Neural cell (in vitro differentiated cells): ENCODE results near the gene VSIG8.

Experiments
- EZH2 ChIP-seq: fragments of 200-600, 300-800 bp; shearing (Covaris generic), sonication (generic); IDR thresholded peaks from 2 replicates; pipeline ENCODE4 v1.6.1; 2014; ENCODE audit warnings: antibody characterized with exemption, low read length, borderline replicate concordance, mild to moderate bottlenecking; ENCODE audit not compliant: insufficient read depth, poor library complexity, severe bottlenecking
- MXI1 ChIP-seq: fragments of 450-650 bp; conservative IDR thresholded peaks from 2 replicates; pipeline ENCODE4 v1.6.1; 2014; ENCODE audit warnings: antibody characterized with exemption, mild to moderate bottlenecking; ENCODE audit not compliant: poor library complexity, severe bottlenecking
- POLR2AphosphoS5 ChIP-seq: IDR thresholded peaks from 2 replicates; pipeline ENCODE4 v1.6.1; 2012
- RAD21 ChIP-seq: fragments of 450-650 bp; conservative IDR thresholded peaks from 2 replicates; pipeline ENCODE4 v1.6.1; 2014; ENCODE audit warnings: antibody characterized with exemption, mild to moderate bottlenecking, moderate library complexity
- SMC3 ChIP-seq: fragments of 450-650 bp; conservative IDR thresholded peaks from 2 replicates; pipeline ENCODE4 v1.6.1; 2014; ENCODE audit warnings: antibody characterized with exemption, mild to moderate bottlenecking, moderate library complexity; ENCODE audit not compliant: poor library complexity
- TF ChIP-seq, protein P1 (sequence below): fragments of 450-650 bp; IDR thresholded peaks from 2 replicates; pipeline ENCODE4 v1.5.1; 2014; ENCODE audit warnings: antibody characterized with exemption, mild to moderate bottlenecking, moderate library complexity; ENCODE audit not compliant: poor library complexity, severe bottlenecking

- TF ChIP-seq RAD21 (no peak), EZH2 (no peak), POLR2AphosphoS5 (no peak), SMC3 (no peak), MXI1 (no peak)
- TF ChIP-seq, protein P1, sequence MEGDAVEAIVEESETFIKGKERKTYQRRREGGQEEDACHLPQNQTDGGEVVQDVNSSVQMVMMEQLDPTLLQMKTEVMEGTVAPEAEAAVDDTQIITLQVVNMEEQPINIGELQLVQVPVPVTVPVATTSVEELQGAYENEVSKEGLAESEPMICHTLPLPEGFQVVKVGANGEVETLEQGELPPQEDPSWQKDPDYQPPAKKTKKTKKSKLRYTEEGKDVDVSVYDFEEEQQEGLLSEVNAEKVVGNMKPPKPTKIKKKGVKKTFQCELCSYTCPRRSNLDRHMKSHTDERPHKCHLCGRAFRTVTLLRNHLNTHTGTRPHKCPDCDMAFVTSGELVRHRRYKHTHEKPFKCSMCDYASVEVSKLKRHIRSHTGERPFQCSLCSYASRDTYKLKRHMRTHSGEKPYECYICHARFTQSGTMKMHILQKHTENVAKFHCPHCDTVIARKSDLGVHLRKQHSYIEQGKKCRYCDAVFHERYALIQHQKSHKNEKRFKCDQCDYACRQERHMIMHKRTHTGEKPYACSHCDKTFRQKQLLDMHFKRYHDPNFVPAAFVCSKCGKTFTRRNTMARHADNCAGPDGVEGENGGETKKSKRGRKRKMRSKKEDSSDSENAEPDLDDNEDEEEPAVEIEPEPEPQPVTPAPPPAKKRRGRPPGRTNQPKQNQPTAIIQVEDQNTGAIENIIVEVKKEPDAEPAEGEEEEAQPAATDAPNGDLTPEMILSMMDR, result no peak
Measured at GRCh38 chr1:159890390-159890789, 27.9 kb upstream of the VSIG8 start.
